GM19193 (cell line): ENCODE data around the gene LIN7C.

ENCODE experiments used
- POLR2A ChIP-seq: IDR thresholded peaks from 4 replicates; pipeline ENCODE4 v1.6.1; 2011; ENCODE audit not compliant: insufficient read depth, insufficient read length; ENCODE audit errors: extremely low read depth

The LIN7C gene

GRCh38 chr11:27520226-27520625 lies 13.7 kb upstream of the LIN7C start:
- TF ChIP-seq POLR2A = no peak

GRCh38 chr11:27518518-27518917 lies 11.9 kb upstream of the LIN7C start:
- TF ChIP-seq POLR2A = no peak

- no peak for TF ChIP-seq POLR2A
These were observed 8.0 kb upstream of the LIN7C start for GRCh38 chr11:27514558-27514957.

GRCh38 chr11:27514076-27514475 lies 7.5 kb upstream of the LIN7C start:
- no peak for TF ChIP-seq POLR2A

DNA sequence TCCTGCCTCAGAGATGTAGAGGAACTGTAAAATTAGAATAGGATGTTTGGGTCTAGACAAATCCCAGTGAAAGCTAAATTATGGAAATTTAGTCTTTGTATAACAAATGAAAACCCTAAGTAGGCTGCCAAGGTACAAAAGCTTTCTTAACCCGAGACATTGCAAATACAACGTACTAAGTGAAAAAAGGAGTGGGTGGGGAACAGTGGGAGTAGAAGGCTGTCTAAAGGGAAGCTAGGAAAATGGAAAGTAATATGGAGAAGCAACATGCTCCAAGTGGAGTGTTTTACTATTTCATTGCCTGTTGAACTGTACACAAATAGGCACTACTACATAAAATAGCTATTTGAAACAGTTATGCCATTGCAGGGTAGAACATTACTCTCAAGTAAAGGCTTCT lies 6.8 kb upstream of the LIN7C start:
- TF ChIP-seq POLR2A = no peak

GRCh38 chr11:27512238-27512637 lies 5.7 kb upstream of the LIN7C start:
- no peak for TF ChIP-seq POLR2A

DNA sequence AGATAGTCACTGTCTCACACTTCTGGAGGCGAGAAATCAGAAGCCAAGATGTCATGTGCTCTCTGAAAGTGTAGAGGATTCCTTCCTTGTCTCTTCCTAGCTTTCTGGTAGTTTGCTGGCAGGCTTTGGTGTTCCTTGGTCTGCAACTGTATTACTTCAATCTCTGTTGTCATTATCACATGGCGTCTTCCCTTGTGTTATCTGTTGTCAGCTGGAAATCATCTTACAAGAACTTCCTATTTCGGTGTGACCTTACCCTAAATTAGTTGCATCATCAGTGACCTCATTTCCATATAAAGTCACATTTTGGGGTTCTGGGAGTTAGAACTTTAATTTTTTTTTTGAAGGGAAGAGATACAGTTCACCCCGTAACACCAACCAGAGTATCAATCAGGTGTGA lies 3.3 kb upstream of the LIN7C start:
- no peak for TF ChIP-seq POLR2A

- no peak for TF ChIP-seq POLR2A
These were observed 1.2 kb upstream of the LIN7C start for GRCh38 chr11:27507557-27508322.

DNA sequence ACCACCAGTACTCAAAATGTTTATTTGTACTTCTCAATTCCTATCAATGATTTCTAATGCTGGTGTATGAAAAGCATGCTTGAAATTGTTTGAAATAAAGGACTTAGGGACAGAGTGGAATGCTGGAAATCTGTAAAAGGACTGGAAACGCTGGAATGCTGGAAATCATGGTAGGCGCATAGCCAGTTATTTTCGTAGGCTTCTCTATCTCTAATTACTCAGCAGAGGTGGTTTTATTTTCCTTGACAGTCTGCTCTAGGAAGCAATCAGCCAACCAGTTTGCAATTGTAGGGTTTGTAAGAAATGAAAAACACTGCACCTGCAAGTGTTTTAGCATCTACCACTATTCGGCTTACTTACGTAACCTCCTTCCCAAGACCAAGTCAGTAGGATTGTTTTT lies 788 bp downstream of the LIN7C start:
- TF ChIP-seq POLR2A = no peak

GRCh38 chr11:27504205-27504604 lies 2.4 kb downstream of the LIN7C start:
- no peak for TF ChIP-seq POLR2A

DNA sequence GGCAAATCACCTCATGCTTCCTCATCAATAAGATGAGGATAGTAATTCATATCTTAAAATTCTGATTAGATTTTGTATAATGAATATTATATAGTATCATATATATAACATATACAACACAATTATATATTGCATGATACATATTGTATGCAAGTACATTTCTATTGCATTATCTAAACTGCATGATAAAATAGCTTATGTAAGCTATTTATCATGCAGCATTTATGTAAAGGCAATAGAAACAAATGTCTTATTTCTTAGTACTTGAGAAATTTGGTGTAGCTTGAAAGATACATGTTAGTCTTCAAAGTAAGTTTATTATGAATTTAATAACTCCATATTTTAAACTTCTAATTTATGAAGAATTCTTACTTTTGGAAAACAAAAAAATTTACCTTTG lies 5.5 kb downstream of the LIN7C start:
- no peak for TF ChIP-seq POLR2A

DNA sequence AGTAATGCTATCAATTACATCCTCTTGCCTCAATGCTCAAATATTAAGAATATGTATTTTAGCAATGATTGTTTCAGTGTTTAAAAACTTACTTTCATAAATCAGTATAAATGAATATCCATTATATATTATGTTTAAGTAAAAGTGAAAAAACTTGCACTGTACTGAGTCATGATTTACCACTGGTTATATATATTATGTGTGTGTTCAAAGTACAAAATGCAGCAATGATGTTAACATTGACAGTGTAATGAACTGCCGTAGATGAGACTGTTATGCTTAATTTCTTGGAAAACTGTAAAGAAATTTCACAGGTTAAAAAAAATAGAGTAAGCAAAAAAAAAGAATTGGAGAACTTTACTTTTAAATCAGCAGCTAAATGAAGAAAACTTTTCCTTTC lies 8.7 kb downstream of the LIN7C start:
- no peak for TF ChIP-seq POLR2A

DNA sequence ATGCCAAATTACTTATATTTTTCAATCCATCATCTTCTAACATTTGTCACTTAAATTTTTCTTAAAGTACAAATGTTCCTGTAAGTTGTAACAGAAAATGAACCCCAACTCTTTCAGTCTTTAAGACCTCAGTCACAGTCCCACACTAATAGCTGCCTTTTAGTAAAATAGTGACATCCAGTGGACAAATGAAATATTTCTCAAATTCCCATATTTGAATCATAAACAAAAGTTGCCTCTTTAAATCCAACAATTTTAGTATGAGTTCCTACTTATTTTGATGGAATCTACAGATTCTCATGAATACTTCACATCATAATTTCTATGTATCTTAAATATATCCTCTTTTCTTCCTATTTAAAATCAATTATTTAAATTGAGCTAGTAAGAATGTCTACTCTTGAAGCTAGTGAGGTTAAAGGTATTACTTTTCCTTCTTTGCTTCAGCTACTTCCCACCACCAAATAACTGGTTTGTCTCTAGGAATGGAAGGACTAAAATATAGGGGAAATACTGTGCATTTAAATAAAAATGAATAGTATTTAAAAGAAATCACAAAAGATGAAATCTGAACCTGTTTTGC lies 9.2 kb downstream of the LIN7C start:
- no peak for TF ChIP-seq POLR2A

- no peak for TF ChIP-seq POLR2A
These were observed 10.1 kb downstream of the LIN7C start for GRCh38 chr11:27496461-27496860.

GRCh38 chr11:27495710-27496300 lies 10.8 kb downstream of the LIN7C start:
- no peak for TF ChIP-seq POLR2A

GRCh38 chr11:27489092-27489491 lies 17.5 kb downstream of the LIN7C start:
- TF ChIP-seq POLR2A = no peak

DNA sequence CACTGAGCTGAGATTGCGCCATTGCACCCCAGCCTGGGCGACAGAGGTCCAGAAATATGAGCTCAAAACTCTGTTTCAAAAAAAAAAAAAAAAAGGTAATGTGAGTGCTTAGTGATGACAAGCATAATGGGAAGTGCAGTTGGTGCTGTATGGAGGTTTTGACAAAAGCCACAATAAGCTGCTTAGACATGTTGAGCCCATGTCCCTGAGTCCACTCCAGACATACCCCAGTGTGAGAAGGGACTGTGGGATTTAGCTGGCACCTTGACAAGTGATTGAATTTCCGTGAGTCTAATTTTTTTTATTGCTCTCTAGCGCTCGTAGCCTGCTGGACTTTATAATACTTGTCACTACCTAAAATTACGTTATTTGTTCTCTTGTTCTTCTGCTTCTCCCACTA lies 18.9 kb downstream of the LIN7C start:
- TF ChIP-seq POLR2A = no peak
